ENCODE data around the gene KCNA2.
A peak's percentile ranks its signal among the peaks of the same experiment; 100 is the strongest.

Gene KCNA2

DNA sequence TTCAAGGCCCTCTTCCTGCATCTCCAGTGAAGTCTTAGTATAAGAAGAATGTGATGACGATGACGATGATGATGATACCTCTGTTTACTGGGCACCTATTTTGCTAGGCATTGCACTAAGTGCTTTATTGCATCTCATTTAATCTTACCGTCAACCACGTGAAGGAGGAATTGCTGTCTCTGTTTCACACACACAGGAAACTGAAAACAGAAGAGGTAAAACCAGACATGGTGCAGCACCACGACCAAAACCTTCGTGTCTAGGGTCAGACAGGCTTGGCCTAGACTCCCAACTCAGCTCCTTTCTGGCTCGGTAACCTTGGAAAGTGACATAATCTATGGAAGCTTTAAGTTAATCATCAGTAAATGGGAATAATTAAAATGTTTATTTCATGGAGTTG is 20.7 kb upstream of the KCNA2 start:
- no peak overlapping the region for H3K27ac ChIP-seq (ENCODE audit: extremely low read depth, low read depth, low read length)
- ChIA-PET CTCF (interaction anchor here (0.6 to 4.6 kb wide), 5 partner anchors 8 to 156 kb away, joined by 3 to 25 read pairs (median 4); no protein-coding TSS in a partner anchor), POLR2A (no interaction called here)
- H3K4me1 ChIP-seq (ENCODE audit: control insufficient read depth, insufficient read depth, low read length), result no peaks in the 10 kb centered on the region
- H3K36me3 ChIP-seq (ENCODE audit: control insufficient read depth in 2 of 2, insufficient read depth in 1 of 2, low read length in 2 of 2), result no peaks in the 10 kb centered on the region
- TF ChIP-seq, protein P1, sequence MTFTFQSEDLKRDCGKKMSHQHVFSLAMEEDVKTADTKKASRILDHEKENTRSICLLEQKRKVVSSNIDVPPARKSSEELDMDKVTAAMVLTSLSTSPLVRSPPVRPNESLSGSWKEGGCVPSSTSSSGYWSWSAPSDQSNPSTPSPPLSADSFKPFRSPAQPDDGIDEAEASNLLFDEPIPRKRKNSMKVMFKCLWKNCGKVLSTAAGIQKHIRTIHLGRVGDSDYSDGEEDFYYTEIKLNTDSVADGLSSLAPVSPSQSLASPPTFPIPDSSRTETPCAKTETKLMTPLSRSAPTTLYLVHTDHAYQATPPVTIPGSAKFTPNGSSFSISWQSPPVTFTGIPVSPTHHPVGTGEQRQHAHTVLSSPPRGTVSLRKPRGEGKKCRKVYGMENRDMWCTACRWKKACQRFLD (tag by site-specific recombination; IDR thresholded peaks at IDR 0.05), result no peak
- TF ChIP-seq, protein P2, sequence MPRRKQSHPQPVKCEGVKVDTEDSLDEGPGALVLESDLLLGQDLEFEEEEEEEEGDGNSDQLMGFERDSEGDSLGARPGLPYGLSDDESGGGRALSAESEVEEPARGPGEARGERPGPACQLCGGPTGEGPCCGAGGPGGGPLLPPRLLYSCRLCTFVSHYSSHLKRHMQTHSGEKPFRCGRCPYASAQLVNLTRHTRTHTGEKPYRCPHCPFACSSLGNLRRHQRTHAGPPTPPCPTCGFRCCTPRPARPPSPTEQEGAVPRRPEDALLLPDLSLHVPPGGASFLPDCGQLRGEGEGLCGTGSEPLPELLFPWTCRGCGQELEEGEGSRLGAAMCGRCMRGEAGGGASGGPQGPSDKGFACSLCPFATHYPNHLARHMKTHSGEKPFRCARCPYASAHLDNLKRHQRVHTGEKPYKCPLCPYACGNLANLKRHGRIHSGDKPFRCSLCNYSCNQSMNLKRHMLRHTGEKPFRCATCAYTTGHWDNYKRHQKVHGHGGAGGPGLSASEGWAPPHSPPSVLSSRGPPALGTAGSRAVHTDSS (tag by site-specific recombination; IDR thresholded peaks at IDR 0.05), result 0 out of 2 replicates have a peak, but pooled peaks have one; percentile 17
- TF ChIP-seq, protein P3, sequence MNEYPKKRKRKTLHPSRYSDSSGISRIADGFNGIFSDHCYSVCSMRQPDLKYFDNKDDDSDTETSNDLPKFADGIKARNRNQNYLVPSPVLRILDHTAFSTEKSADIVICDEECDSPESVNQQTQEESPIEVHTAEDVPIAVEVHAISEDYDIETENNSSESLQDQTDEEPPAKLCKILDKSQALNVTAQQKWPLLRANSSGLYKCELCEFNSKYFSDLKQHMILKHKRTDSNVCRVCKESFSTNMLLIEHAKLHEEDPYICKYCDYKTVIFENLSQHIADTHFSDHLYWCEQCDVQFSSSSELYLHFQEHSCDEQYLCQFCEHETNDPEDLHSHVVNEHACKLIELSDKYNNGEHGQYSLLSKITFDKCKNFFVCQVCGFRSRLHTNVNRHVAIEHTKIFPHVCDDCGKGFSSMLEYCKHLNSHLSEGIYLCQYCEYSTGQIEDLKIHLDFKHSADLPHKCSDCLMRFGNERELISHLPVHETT (tag by site-specific recombination; IDR thresholded peaks at IDR 0.05), result no peak
- TF ChIP-seq ZNF585B (tag by site-specific recombination; IDR thresholded peaks at IDR 0.05), result no peak
- no peak overlapping the region for H3K4me3 ChIP-seq (ENCODE audit: low read depth, low read length)
- H3K9me3 ChIP-seq (ENCODE audit: control insufficient read depth, insufficient read depth, low read depth, low read length), result no peaks in the 10 kb centered on the region

DNA sequence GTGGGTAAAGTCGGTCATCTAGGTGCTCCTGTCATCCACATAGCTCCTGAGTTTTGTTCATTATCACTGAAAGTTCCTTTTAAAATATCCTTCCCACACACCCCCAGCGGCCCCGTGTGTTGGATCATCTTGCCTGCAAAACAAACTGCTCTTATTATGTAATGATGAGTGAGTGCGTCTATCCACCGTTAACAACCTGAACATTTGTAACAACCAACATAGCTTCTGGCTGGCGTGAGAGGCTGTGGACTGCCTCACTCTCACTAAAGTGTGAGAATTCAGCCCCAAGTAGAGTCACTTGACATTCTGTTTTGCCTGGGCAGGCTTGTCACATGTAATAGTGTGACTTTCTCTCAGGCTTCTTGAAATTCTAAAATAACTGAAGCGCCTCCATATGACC is 14.5 kb upstream of the KCNA2 start:
- ChIA-PET POLR2A (no interaction called here), CTCF (interaction anchor here (0.6 to 8.5 kb wide), 12 partner anchors 8 to 459 kb away, joined by 3 to 159 read pairs (median 12); partner anchors contain the start of genes KCNA10 and KCNA2)
- Histone ChIP-seq H3K27ac (ENCODE audit: extremely low read depth, low read depth, low read length) (no peak overlapping the region), H3K9me3 (ENCODE audit: control insufficient read depth, insufficient read depth, low read depth, low read length) (no peaks in the 10 kb centered on the region), H3K4me1 (ENCODE audit: control insufficient read depth, insufficient read depth, low read length) (no peaks in the 10 kb centered on the region), H3K4me3 (ENCODE audit: low read depth, low read length) (no peak overlapping the region), H3K36me3 (ENCODE audit: control insufficient read depth in 2 of 2, insufficient read depth in 1 of 2, low read length in 2 of 2) (no peaks in the 10 kb centered on the region)
- TF ChIP-seq ZEB2 (tag by site-specific recombination; IDR thresholded peaks at IDR 0.05) (no peak), ZNF510 (tag by site-specific recombination; IDR thresholded peaks at IDR 0.05; ENCODE audit: insufficient replicate concordance) (no peak), ZNF133 (tag by site-specific recombination; IDR thresholded peaks at IDR 0.05) (peak; percentile 35; the same call in 1 of the 2 replicates)

DNA sequence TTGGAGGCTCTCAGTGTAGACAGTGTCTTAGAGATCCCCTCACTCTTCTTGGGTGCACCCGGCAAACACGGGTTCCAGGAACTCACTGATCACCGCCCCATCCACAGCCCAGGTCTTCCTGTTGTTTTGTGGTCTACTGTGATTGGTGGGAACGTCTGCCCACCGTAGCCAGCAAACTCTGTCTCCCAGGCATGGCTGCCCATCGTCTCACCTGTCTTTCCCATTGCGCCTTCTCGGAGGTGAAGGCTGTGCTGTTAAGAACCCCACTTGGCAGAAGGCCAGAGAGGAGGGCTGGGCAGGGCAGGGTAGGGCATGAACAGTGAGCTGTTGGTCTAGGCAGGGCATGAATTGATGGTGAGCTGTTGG is 14.1 kb upstream of the KCNA2 start:
- Histone ChIP-seq H3K9me3 (ENCODE audit: control insufficient read depth, insufficient read depth, low read depth, low read length) (no peaks in the 10 kb centered on the region), H3K4me1 (ENCODE audit: control insufficient read depth, insufficient read depth, low read length) (no peaks in the 10 kb centered on the region), H3K4me3 (ENCODE audit: low read depth, low read length) (no peak overlapping the region), H3K27ac (ENCODE audit: extremely low read depth, low read depth, low read length) (no peak overlapping the region), H3K36me3 (ENCODE audit: control insufficient read depth in 2 of 2, insufficient read depth in 1 of 2, low read length in 2 of 2) (no peaks in the 10 kb centered on the region)
- ChIA-PET CTCF (interaction anchor here (0.6 to 8.5 kb wide), 40 partner anchors 9 to 815 kb away, joined by 3 to 159 read pairs (median 4); partner anchors contain the start of genes KCNA10 and KCNA2), POLR2A (no interaction called here)
- TF ChIP-seq SETDB1 (IDR thresholded peaks at IDR 0.05; ENCODE audit: insufficient read length, low read length), result no peak
- no peak for TF ChIP-seq OSR2 (tag by site-specific recombination; IDR thresholded peaks at IDR 0.05)
- TF ChIP-seq ZNF629 (tag by site-specific recombination; IDR thresholded peaks at IDR 0.05), result no peak
- TF ChIP-seq KLF10 (tag by site-specific recombination; IDR thresholded peaks at IDR 0.05), result no peak
- no peak for TF ChIP-seq ZNF350 (tag by site-specific recombination; IDR thresholded peaks at IDR 0.05)

DNA sequence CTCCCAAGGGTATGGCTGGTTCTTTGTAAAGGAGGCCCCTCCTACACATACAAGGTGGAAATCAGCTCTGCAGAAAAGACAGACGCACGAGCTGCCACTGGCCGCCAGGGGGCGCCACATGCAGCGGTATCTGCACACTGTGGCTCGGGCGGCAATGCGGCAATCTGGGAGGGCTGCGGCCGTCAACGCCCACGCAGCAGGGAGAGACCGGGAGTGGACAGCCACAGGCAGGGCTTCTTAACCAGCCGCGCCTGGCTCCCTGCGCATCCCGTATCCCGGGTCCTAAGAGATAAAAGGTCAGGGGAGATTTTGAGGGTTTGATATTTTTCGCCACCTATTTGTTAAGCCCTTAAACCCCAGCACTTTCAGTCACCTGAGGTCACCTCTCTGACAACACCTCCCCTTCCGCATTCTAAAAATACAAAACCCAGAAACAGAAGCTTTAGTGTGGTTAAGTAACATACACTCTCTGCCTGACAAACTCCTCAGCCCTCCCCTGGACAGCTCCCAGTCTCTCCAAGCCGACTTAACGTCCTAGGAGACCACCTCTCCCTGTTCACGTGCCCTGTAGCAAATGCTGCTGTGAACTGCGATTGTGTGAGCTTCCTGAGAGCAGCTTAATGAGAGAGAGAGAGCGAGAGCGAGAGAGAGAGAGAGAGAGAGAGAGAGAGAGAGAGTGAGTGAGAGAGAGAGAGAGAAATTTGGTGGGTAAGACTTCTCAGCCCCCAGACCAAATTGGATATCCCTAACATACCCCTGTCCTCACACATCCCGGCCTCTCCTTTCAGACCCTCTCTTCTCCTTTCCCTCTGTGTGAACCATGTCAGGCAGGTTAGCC is 13.5 kb upstream of the KCNA2 start:
- Histone ChIP-seq H3K9me3 (ENCODE audit: control insufficient read depth, insufficient read depth, low read depth, low read length) (no peaks in the 10 kb centered on the region), H3K4me3 (ENCODE audit: low read depth, low read length) (no peak overlapping the region), H3K27ac (ENCODE audit: extremely low read depth, low read depth, low read length) (no peak overlapping the region), H3K36me3 (ENCODE audit: control insufficient read depth in 2 of 2, insufficient read depth in 1 of 2, low read length in 2 of 2) (no peaks in the 10 kb centered on the region), H3K4me1 (ENCODE audit: control insufficient read depth, insufficient read depth, low read length) (no peaks in the 10 kb centered on the region)
- ChIA-PET POLR2A (interaction anchor here (0.5 to 0.6 kb wide), 2 partner anchors 95 to 103 kb away, joined by 5 to 6 read pairs; no protein-coding TSS in a partner anchor), CTCF (interaction anchor here (0.5 to 8.5 kb wide), 49 partner anchors 10 to 816 kb away, joined by 3 to 159 read pairs (median 4); partner anchors contain the start of genes KCNA10 and KCNA2)
- peak; percentile 73 for TF ChIP-seq PRDM1 (tag by site-specific recombination; IDR thresholded peaks at IDR 0.05)
- peak; percentile 65; the same call in 1 of the 2 replicates for TF ChIP-seq ZNF2 (tag by site-specific recombination; IDR thresholded peaks at IDR 0.05)
- TF ChIP-seq SP2 (tag by site-specific recombination; IDR thresholded peaks at IDR 0.05), result 0 out of 2 replicates have a peak, but pooled peaks have one; percentile 17
- TF ChIP-seq ZNF629 (tag by site-specific recombination; IDR thresholded peaks at IDR 0.05), result peak; percentile 32; the same call in 1 of the 2 replicates
- no peak for TF ChIP-seq ZNF785 (tag by site-specific recombination; IDR thresholded peaks at IDR 0.05)
- no peak; the same call in 1 of the 2 replicates for TF ChIP-seq ZBTB8A (tag by site-specific recombination; IDR thresholded peaks at IDR 0.05)
- TF ChIP-seq ZNF549 (tag by site-specific recombination; IDR thresholded peaks at IDR 0.05), result no peak
- peak; percentile 76 for TF ChIP-seq EGR2 (tag by site-specific recombination; IDR thresholded peaks at IDR 0.05; ENCODE audit: low read depth)
- TF ChIP-seq, protein P4, sequence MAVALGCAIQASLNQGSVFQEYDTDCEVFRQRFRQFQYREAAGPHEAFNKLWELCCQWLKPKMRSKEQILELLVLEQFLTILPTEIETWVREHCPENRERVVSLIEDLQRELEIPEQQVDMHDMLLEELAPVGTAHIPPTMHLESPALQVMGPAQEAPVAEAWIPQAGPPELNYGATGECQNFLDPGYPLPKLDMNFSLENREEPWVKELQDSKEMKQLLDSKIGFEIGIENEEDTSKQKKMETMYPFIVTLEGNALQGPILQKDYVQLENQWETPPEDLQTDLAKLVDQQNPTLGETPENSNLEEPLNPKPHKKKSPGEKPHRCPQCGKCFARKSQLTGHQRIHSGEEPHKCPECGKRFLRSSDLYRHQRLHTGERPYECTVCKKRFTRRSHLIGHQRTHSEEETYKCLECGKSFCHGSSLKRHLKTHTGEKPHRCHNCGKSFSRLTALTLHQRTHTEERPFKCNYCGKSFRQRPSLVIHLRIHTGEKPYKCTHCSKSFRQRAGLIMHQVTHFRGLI (tag by site-specific recombination; IDR thresholded peaks at IDR 0.05), result peak; percentile 53; the same call in 1 of the 2 replicates
- TF ChIP-seq HOXC10 (CRISPR knock-in tag; IDR thresholded peaks at IDR 0.05), result no peak
